NOMO-1 treated with DMSO at 0.1 percent for 48 hours (cell line): ENCODE data around the gene ARL5C.
A peak's percentile ranks its signal among the peaks of the same experiment; 100 is the strongest.

Experiments
- DNase-seq: peaks from one replicate; lab custom pipeline; 2025; ENCODE audit not compliant: unreplicated experiment; lab: John Stamatoyannopoulos, UW

The ARL5C gene

GRCh38 chr17:39194089-39194984 lies 28.4 kb upstream of the ARL5C start:
- peak; percentile 41 for DNase-seq

GRCh38 chr17:39193346-39193745 lies 27.4 kb upstream of the ARL5C start:
- no peak for DNase-seq

- no peak for DNase-seq
Measured at GRCh38 chr17:39192901-39193300, 26.9 kb upstream of the ARL5C start.

GRCh38 chr17:39191750-39192510 lies 26.0 kb upstream of the ARL5C start:
- DNase-seq = no peak

- no peak for DNase-seq
Measured at GRCh38 chr17:39187152-39187830, 21.3 kb upstream of the ARL5C start.

- no peak for DNase-seq
Measured at GRCh38 chr17:39186481-39187002, 20.6 kb upstream of the ARL5C start.

GRCh38 chr17:39183720-39184119 lies 17.8 kb upstream of the ARL5C start:
- no peak for DNase-seq

GRCh38 chr17:39183045-39183444 lies 17.1 kb upstream of the ARL5C start:
- no peak for DNase-seq

- DNase-seq = no peak
Measured at GRCh38 chr17:39181303-39181702, 15.3 kb upstream of the ARL5C start.

- DNase-seq = peak; percentile 69
Measured at GRCh38 chr17:39178536-39178935, 12.6 kb upstream of the ARL5C start.

- no peak for DNase-seq
Measured at GRCh38 chr17:39177256-39177655, 11.3 kb upstream of the ARL5C start.

GRCh38 chr17:39175695-39176093 lies 9.7 kb upstream of the ARL5C start:
- DNase-seq = peak; percentile 97

- peak; percentile 76 for DNase-seq
Measured at GRCh38 chr17:39174920-39175694, 9.1 kb upstream of the ARL5C start.

GRCh38 chr17:39173526-39174274 lies 7.7 kb upstream of the ARL5C start:
- no peak for DNase-seq

- DNase-seq = no peak
Measured at GRCh38 chr17:39173080-39173479, 7.1 kb upstream of the ARL5C start.

GRCh38 chr17:39171933-39172332 lies 6.0 kb upstream of the ARL5C start:
- DNase-seq = no peak

GRCh38 chr17:39170558-39170957 lies 4.6 kb upstream of the ARL5C start:
- no peak for DNase-seq

GRCh38 chr17:39170109-39170508 lies 4.1 kb upstream of the ARL5C start:
- DNase-seq = no peak

GRCh38 chr17:39169518-39169917 lies 3.6 kb upstream of the ARL5C start:
- DNase-seq = no peak

- peak; percentile 66 for DNase-seq
Measured at GRCh38 chr17:39169101-39169500, 3.1 kb upstream of the ARL5C start.
